ENCODE data around the gene KRT15.

DNA sequence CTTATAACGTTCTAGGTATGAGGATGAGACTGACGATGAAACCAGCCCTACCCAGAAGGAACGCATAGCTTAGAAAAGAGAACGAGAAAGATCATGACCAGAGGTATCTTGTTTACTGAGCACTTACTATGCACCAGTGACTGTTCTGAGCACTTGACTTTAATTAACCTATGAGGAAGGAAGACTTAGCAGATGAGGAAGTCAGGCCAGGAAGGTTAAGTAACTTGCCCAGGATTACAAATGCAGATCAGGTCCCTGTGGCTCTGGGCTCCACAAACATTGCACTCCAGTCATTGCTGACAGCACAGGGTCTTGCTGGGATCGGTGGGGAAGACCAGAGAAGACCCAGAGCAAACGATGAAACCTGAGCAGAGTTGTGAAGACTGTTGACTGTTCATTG is 20.4 kb downstream of the KRT15 start:
- TF ChIP-seq POLR2A (IDR thresholded peaks at IDR 0.05; ENCODE audit: low read depth, low read length) = no peak
- no peak for TF ChIP-seq NR2C1 (IDR thresholded peaks at IDR 0.05)
- no peak for TF ChIP-seq EZH2 (IDR thresholded peaks at IDR 0.05; ENCODE audit: borderline replicate concordance, control insufficient read depth, low read depth, low read length)
- TF ChIP-seq CTCF (IDR thresholded peaks at IDR 0.05 in 2 of 3, conservative IDR thresholded peaks at IDR 0.05 in 1 of 3; ENCODE audit: control insufficient read depth in 2 of 3, extremely low read depth in 1 of 3, insufficient read depth in 1 of 3, low read depth in 3 of 3, low read length in 3 of 3) = no peak
- no peak for TF ChIP-seq TAF1 (IDR thresholded peaks at IDR 0.05; ENCODE audit: borderline replicate concordance, low read depth, low read length)
- TF ChIP-seq HCFC1 (IDR thresholded peaks at IDR 0.05; ENCODE audit: low read length) = no peak
- no peak for TF ChIP-seq ZZZ3 (IDR thresholded peaks at IDR 0.05; ENCODE audit: control insufficient read depth, insufficient read length, low read depth)
- no peak for TF ChIP-seq GABPA (IDR thresholded peaks at IDR 0.05; ENCODE audit: low read depth)
- TF ChIP-seq ELK1 (IDR thresholded peaks at IDR 0.05; ENCODE audit: low read depth, low read length) = no peak
- no peak for TF ChIP-seq RAD21 (IDR thresholded peaks at IDR 0.05; ENCODE audit: insufficient read depth, low read depth, low read length)
- no peak for TF ChIP-seq TCF12 (IDR thresholded peaks at IDR 0.05; ENCODE audit: low read depth, low read length)

Data from GM12878 (cell line).